HCT116 (cell line): ENCODE data around the gene PWWP2B. TPM values are rescaled to one million over a fixed set of nuclear protein-coding genes. Genes with fewer than 3 reads are reported as not detected.
A peak's percentile ranks its signal among the peaks of the same experiment; 100 is the strongest.

ENCODE experiments used
- ATAC-seq: fragments of 200-7000 bp; cut with Tn5 transposase; 2 replicates; pipeline ENCODE4 v1.9.1; 2020; ENCODE audit warnings: mild to moderate bottlenecking, moderate library complexity
- BruUV-seq: library from RNA; stranded (reverse); fragments of 400-500 nt; replicated peaks from 2 replicates; lab custom pipeline; 2021; lab: Mats Ljungman, UMichigan
- CTCF ChIA-PET: fragments of 300-600 bp; sonication (Branson Sonifier 250); formaldehyde crosslinking; loops from one replicate; lab custom pipeline; 2021; ENCODE audit warnings: antibody characterized with exemption; lab: Charles Lee
- POLR2A ChIA-PET: fragments of 300-600, 350-600 bp; sonication (Branson Sonifier 250); formaldehyde crosslinking; loops from one replicate; lab custom pipeline; 2021; ENCODE audit warnings: antibody characterized with exemption; lab: Charles Lee
- RAD21 ChIA-PET, 2 experiments: fragments of 300-600 bp; sonication (Branson Sonifier 250); formaldehyde crosslinking; loops; one replicate each; lab custom pipeline; 2023; ENCODE audit warnings: low total read pairs in 2 of 2; ENCODE audit not compliant: uncharacterized antibody in 2 of 2, unreplicated experiment in 2 of 2, low non-redundant PET in 1 of 2; lab: Charles Lee
- DNase-seq: peaks from one replicate; pipeline ENCODE4 v3.0.0-alpha.2; 2010; ENCODE audit warnings: low read depth, low spot score
- H2AFZ ChIP-seq: fragments of 200-600 bp; shearing (Covaris generic), sonication (generic); 2 replicates; pipeline ENCODE4 v1.6.1; 2017; ENCODE audit warnings: low read depth, mixed run types, mixed read lengths, antibody characterized with exemption, low read length; ENCODE audit not compliant: poor library complexity, severe bottlenecking
- H3K27ac ChIP-seq: 2 replicates; pipeline ENCODE4 v1.5.1; 2012; ENCODE audit warnings: low read depth, low read length
- H3K27me3 ChIP-seq: fragments of 200-600 bp; sonication (generic); 2 replicates; pipeline ENCODE4 v1.6.1; 2016; ENCODE audit warnings: mixed run types, low read length, mixed read lengths; ENCODE audit not compliant: insufficient read depth
- H3K36me3 ChIP-seq, 2 experiments: fragments of 200-500 bp in 1 of 2; fragments of 200-600 bp in 1 of 2; sonication (Bioruptor generic) in 1 of 2; sonication (generic) in 1 of 2; 2 replicates each; pipeline versions ENCODE4 v1.5.1 to v1.6.1; 2014 to 2016; ENCODE audit warnings: low read length in 2 of 2, inconsistent platforms in 1 of 2, mixed read lengths in 1 of 2, mixed run types in 1 of 2; ENCODE audit not compliant: insufficient read depth in 2 of 2, control insufficient read depth in 1 of 2
- H3K4me1 ChIP-seq, 2 experiments: fragments of 200-600 bp in 1 of 2; sonication (generic) in 1 of 2; 2 replicates each; pipeline versions ENCODE4 v1.5.1 to v1.6.1; 2012 to 2017; ENCODE audit warnings: low read length in 2 of 2, inconsistent platforms in 1 of 2, mild to moderate bottlenecking in 1 of 2, mixed read lengths in 1 of 2, mixed run types in 1 of 2, moderate library complexity in 1 of 2; ENCODE audit not compliant: insufficient read depth in 2 of 2, control insufficient read depth in 1 of 2
- H3K4me2 ChIP-seq: fragments of 200-600 bp; sonication (generic); 2 replicates; pipeline ENCODE4 v1.6.1; 2017; ENCODE audit warnings: mixed run types, low read length, mixed read lengths
- H3K4me3 ChIP-seq, 2 experiments: fragments of 200-600 bp in 1 of 2; sonication (generic) in 1 of 2; replicated peaks in 1 of 2; 2 replicates each; pipeline ENCODE4 v1.5.1; 2011 to 2016; ENCODE audit warnings: low read length in 2 of 2, control low read depth in 1 of 2, low read depth in 1 of 2, mild to moderate bottlenecking in 1 of 2, mixed read lengths in 1 of 2, mixed run types in 1 of 2
- H3K79me2 ChIP-seq: fragments of 200-600 bp; sonication (generic); 2 replicates; pipeline ENCODE4 v1.6.1; 2017; ENCODE audit warnings: mild to moderate bottlenecking, mixed run types, low read length, moderate library complexity, mixed read lengths; ENCODE audit not compliant: insufficient read depth
- H3K9ac ChIP-seq: fragments of 200-600 bp; sonication (generic); 2 replicates; pipeline ENCODE4 v1.6.1; 2016; ENCODE audit warnings: low read length, mixed read lengths
- H3K9me2 ChIP-seq: fragments of 200-600 bp; sonication (generic), shearing (Covaris generic); 2 replicates; pipeline ENCODE4 v1.6.1; 2017; ENCODE audit warnings: mixed run types, mild to moderate bottlenecking, moderate library complexity; ENCODE audit not compliant: insufficient read depth
- H3K9me3 ChIP-seq, 2 experiments: fragments of 200-500 bp in 1 of 2; fragments of 200-600 bp in 1 of 2; sonication (Bioruptor generic) in 1 of 2; sonication (generic) in 1 of 2; 2 replicates each; pipeline ENCODE4 v1.6.1; 2014 to 2017; ENCODE audit warnings: low read length in 2 of 2, mixed read lengths in 2 of 2, inconsistent platforms in 1 of 2, low read depth in 1 of 2, mild to moderate bottlenecking in 1 of 2, mixed run types in 1 of 2, moderate library complexity in 1 of 2; ENCODE audit not compliant: control insufficient read depth in 1 of 2, insufficient read depth in 1 of 2
- H4K20me1 ChIP-seq: fragments of 200-600 bp; sonication (generic), shearing (Covaris generic); 2 replicates; pipeline ENCODE4 v1.6.1; 2017; ENCODE audit warnings: mixed run types, mild to moderate bottlenecking, moderate library complexity; ENCODE audit not compliant: insufficient read depth
- ATF3 ChIP-seq: IDR thresholded peaks from 2 replicates; pipeline ENCODE4 v1.6.1; 2012
- CBX3 ChIP-seq: IDR thresholded peaks from 2 replicates; pipeline ENCODE4 v1.6.1; 2012; ENCODE audit warnings: low read depth
- CEBPB ChIP-seq: IDR thresholded peaks from 2 replicates; pipeline ENCODE4 v1.6.1; 2012; ENCODE audit warnings: low read depth
- CTCF ChIP-seq, 3 experiments: fragments of 200-600 bp in 1 of 3; sonication (generic) in 1 of 3; IDR thresholded peaks in 2 of 3; conservative IDR thresholded peaks in 1 of 3; 2 replicates each; pipeline ENCODE4 v1.5.1; 2012 to 2017; ENCODE audit warnings: low read depth in 2 of 3, low read length in 2 of 3, antibody characterized with exemption in 1 of 3, borderline replicate concordance in 1 of 3, control low read depth in 1 of 3, mild to moderate bottlenecking in 1 of 3, mixed read lengths in 1 of 3, mixed run types in 1 of 3, moderate library complexity in 1 of 3; ENCODE audit not compliant: insufficient read depth in 1 of 3
- EZH2 ChIP-seq: fragments of 200-600 bp; sonication (generic); IDR thresholded peaks from 2 replicates; pipeline ENCODE4 v1.6.1; 2017; ENCODE audit warnings: antibody characterized with exemption, mixed run types
- JUND ChIP-seq: IDR thresholded peaks from 2 replicates; pipeline ENCODE4 v1.6.1; 2012
- POLR2A ChIP-seq: IDR thresholded peaks from 2 replicates; pipeline ENCODE4 v1.7.0; 2011; ENCODE audit warnings: borderline replicate concordance; ENCODE audit not compliant: insufficient read depth, insufficient read length; ENCODE audit errors: extremely low read depth
- RAD21 ChIP-seq: IDR thresholded peaks from 2 replicates; pipeline ENCODE4 v1.6.1; 2012; ENCODE audit warnings: low read depth, mild to moderate bottlenecking
- TCF7L2 ChIP-seq: IDR thresholded peaks from 2 replicates; pipeline ENCODE4 v1.7.0; 2011; ENCODE audit warnings: borderline replicate concordance, inconsistent platforms; ENCODE audit not compliant: insufficient read depth, insufficient read length; ENCODE audit errors: extremely low read depth
- YY1 ChIP-seq: IDR thresholded peaks from 2 replicates; pipeline ENCODE4 v1.6.1; 2011; ENCODE audit warnings: low read length, low read depth, moderate library complexity, mild to moderate bottlenecking; ENCODE audit not compliant: insufficient replicate concordance; ENCODE audit errors: extremely low read depth
- ZBTB33 ChIP-seq: IDR thresholded peaks from 2 replicates; pipeline ENCODE4 v1.6.1; 2011; ENCODE audit warnings: mild to moderate bottlenecking, low read length, moderate library complexity; ENCODE audit not compliant: insufficient replicate concordance; ENCODE audit errors: extremely low read depth
- ZFX ChIP-seq: fragments of 450-650 bp; IDR thresholded peaks from 2 replicates; pipeline ENCODE4 v1.6.1; 2017
- intact Hi-C: fragments of 100-400 bp; cut with micrococcal nuclease; formaldehyde crosslinking; loops from 2 replicates; pipeline ENCODE4 v1.10.0; 2022
- total RNA-seq: library from RNA; stranded (reverse); gene quantifications from one replicate; pipeline ENCODE4 v1.2.1, GENCODE V29; 2021; ENCODE audit not compliant: unreplicated experiment

PWWP2B gene
- total RNA-seq, 1 experiment from 2014 or later: 13.9 TPM

- Histone ChIP-seq H3K4me2 (no peak overlapping the region; the same call in 1 of the 2 replicates), H4K20me1 (no peaks in the 10 kb centered on the region), H3K9ac (no peak overlapping the region), H3K9me2 (no peaks in the 10 kb centered on the region), H2AFZ (no peak overlapping the region), H3K27ac (no peak overlapping the region), H3K27me3 (no peaks in the 10 kb centered on the region), H3K4me3 (no peak overlapping the region), H3K36me3 (no peaks in the 10 kb centered on the region), H3K79me2 (no peaks in the 10 kb centered on the region), H3K9me3 (no peaks in the 10 kb centered on the region), H3K4me1 (peaks cover 3 to 8% of the 10 kb centered on the region in 2 experiments; a peak in 1 of 4 replicates)
- DNase-seq (no peak), ATAC-seq (peak; percentile 6)
- intact Hi-C loops: loop anchor here (1.0 to 5.0 kb wide), 2 partner anchors 79 to 179 kb away; partner anchors contain the start of gene INPP5A
- ChIA-PET CTCF (no interaction called here), RAD21 (no interaction called here), POLR2A (no interaction called here)
- TF ChIP-seq ZBTB33 (no peak), CEBPB (no peak), TCF7L2 (no peak), ATF3 (no peak), EZH2 (no peak), YY1 (no peak), CTCF (IDR thresholded peaks at IDR 0.05 in 2 of 3, conservative IDR thresholded peaks at IDR 0.05 in 1 of 3; ENCODE audit: borderline replicate concordance in 1 of 3, insufficient read depth in 1 of 3, low read depth in 2 of 3, low read length in 2 of 3) (no peak), CBX3 (no peak), RAD21 (no peak), ZFX (no peak), JUND (no peak), POLR2A (no peak)
- no TSS peak for BruUV-seq
Observed at GRCh38 chr10:132458071-132458585, 61.1 kb downstream of the PWWP2B start.
